ENCODE measurements around the gene CNTNAP5. TPM values are rescaled to one million over a fixed set of nuclear protein-coding genes. Genes with fewer than 3 reads are reported as not detected.

Gene CNTNAP5
- total and polyA plus RNA-seq, 2 donors (not counting 3 experiments of a cell fraction or from before 2014, with no cell fraction given), result not detected

GRCh38 chr2:124649001-124649400, 623.9 kb downstream of the CNTNAP5 start:
- Histone ChIP-seq H3K4me1 (ENCODE audit: control insufficient read depth, extremely low read depth, insufficient read depth, low read length) (no peaks in the 10 kb centered on the region), H4K20me1 (replicated peaks; ENCODE audit: control insufficient read depth, extremely low read depth, insufficient read depth, low read length) (no peaks in the 10 kb centered on the region), H3K4me3 (replicated peaks in 1 of 3; ENCODE audit: insufficient read depth in 1 of 3, low read depth in 1 of 3, low read length in 3 of 3) (no peak overlapping the region), H3K36me3 (ENCODE audit: control insufficient read depth in 2 of 2, extremely low read depth in 1 of 2, insufficient read depth in 2 of 2, low read length in 2 of 2) (no peaks in the 10 kb centered on the region), H3K27me3 (ENCODE audit: control insufficient read depth in 2 of 2, insufficient read depth in 2 of 2, low read length in 2 of 2) (no peaks in the 10 kb centered on the region), H2AFZ (ENCODE audit: low read depth, low read length) (no peak overlapping the region), H3K79me2 (ENCODE audit: control insufficient read depth, insufficient read depth, low read length) (no peaks in the 10 kb centered on the region), H3K4me2 (ENCODE audit: insufficient read depth, low read length) (no peak overlapping the region), H3K9me1 (replicated peaks; ENCODE audit: control insufficient read depth, extremely low read depth, insufficient read depth, low read length) (no peaks in the 10 kb centered on the region), H3K9ac (replicated peaks; ENCODE audit: extremely low read depth, insufficient read depth, low read length) (no peak overlapping the region), H3K27ac (ENCODE audit: insufficient read depth, low read depth, low read length) (no peak overlapping the region), H3K9me3 (replicated peaks; ENCODE audit: control insufficient read depth, insufficient read depth, low read length) (peaks cover 10% of the 10 kb centered on the region)
- FAIRE-seq (no peak), DNase-seq (ENCODE audit: low read depth, low spot score) (no peak)
- dilution Hi-C loops (cut with MboI; ENCODE audit: extremely low pct_ligation_motif_present, low sequenced_read_pairs), result no loop called here
- CTCF ChIA-PET, result no interaction called here
- POLR2A ChIA-PET, result no interaction called here
- intact Hi-C loops (cut with micrococcal nuclease), result no loop called here
- TF ChIP-seq EZH2 (IDR thresholded peaks at IDR 0.05; ENCODE audit: borderline replicate concordance, low read depth, low read length, severe bottlenecking) (no peak), POLR2A (IDR thresholded peaks at IDR 0.05; ENCODE audit: low read depth, low read length) (no peak), GATA2 (IDR thresholded peaks at IDR 0.05; ENCODE audit: insufficient read depth, insufficient read length, low read depth, low read length) (no peak), MAX (IDR thresholded peaks at IDR 0.05; ENCODE audit: insufficient read depth, insufficient read length) (no peak), MYC (IDR thresholded peaks at IDR 0.05; ENCODE audit: low read depth, low read length) (no peak), CTCF (IDR thresholded peaks at IDR 0.05; ENCODE audit: extremely low read depth in 1 of 2, insufficient read depth in 1 of 2, low read depth in 1 of 2, low read length in 2 of 2) (no peak), POLR2AphosphoS5 (IDR thresholded peaks at IDR 0.05; ENCODE audit: insufficient read depth, low read depth, low read length) (no peak), JUN (IDR thresholded peaks at IDR 0.05; ENCODE audit: borderline replicate concordance, insufficient read depth, insufficient read length, low read depth) (no peak), FOS (IDR thresholded peaks at IDR 0.05; ENCODE audit: borderline replicate concordance, insufficient read depth, low read length) (no peak)
- BruUV-seq (replicated peaks), result no TSS peak

All from endothelial cell of umbilical vein (primary cell).